ENCODE results near the gene ZCCHC14.

GRCh38 chr16:87493608-87494280 lies 920 bp upstream of the ZCCHC14 start:
- TF ChIP-seq CTCF (IDR thresholded peaks at IDR 0.05) (no peak), POLR2A (IDR thresholded peaks at IDR 0.05) (no peak)
